Small intestine (tissue), 7 donors: ENCODE data around the gene CNIH4. TPM values are rescaled to one million over a fixed set of nuclear protein-coding genes. Genes with fewer than 3 reads are reported as not detected.

Source experiments
- DNase-seq, 2 donors: peaks; one replicate each; pipeline versions ENCODE4 v3.0.0 to v3.0.0-alpha.2; 2013
- FAIRE-seq: peaks from 2 replicates; lab custom pipeline; 2012; peaks lifted over from hg19 to GRCh38; lab: Jason Lieb, UNC
- H3K27ac ChIP-seq, 3 donors: one replicate each; pipeline ENCODE4 v1.5.1; 2013; ENCODE audit warnings: low read length in 2 of 3, mild to moderate bottlenecking in 2 of 3, control low read depth in 1 of 3, inconsistent platforms in 1 of 3, low read depth in 1 of 3, moderate library complexity in 1 of 3
- H3K27me3 ChIP-seq, 3 donors: one replicate each; pipeline ENCODE4 v1.6.1; 2013; ENCODE audit warnings: low read length in 3 of 3, inconsistent platforms in 1 of 3; ENCODE audit not compliant: control insufficient read depth in 3 of 3, insufficient read depth in 3 of 3
- H3K36me3 ChIP-seq, 3 donors: one replicate each; pipeline ENCODE4 v1.6.1; 2013; ENCODE audit warnings: low read length in 3 of 3, inconsistent platforms in 1 of 3, low read depth in 1 of 3, mild to moderate bottlenecking in 1 of 3, moderate library complexity in 1 of 3; ENCODE audit not compliant: control insufficient read depth in 3 of 3, insufficient read depth in 2 of 3
- H3K4me1 ChIP-seq, 3 donors: one replicate each; pipeline ENCODE4 v1.6.1; 2013; ENCODE audit warnings: low read length in 2 of 3, inconsistent platforms in 1 of 3, low read depth in 1 of 3, mild to moderate bottlenecking in 1 of 3, moderate library complexity in 1 of 3; ENCODE audit not compliant: control insufficient read depth in 3 of 3, insufficient read depth in 2 of 3
- H3K4me3 ChIP-seq, 3 donors: one replicate each; pipeline ENCODE4 v1.5.1; 2013; ENCODE audit warnings: low read length in 3 of 3, control low read depth in 1 of 3, inconsistent platforms in 1 of 3, low read depth in 1 of 3, mild to moderate bottlenecking in 1 of 3, moderate library complexity in 1 of 3
- H3K9me3 ChIP-seq, 2 donors: one replicate each; pipeline ENCODE4 v1.6.1; 2013; ENCODE audit warnings: low read depth in 1 of 2, low read length in 1 of 2; ENCODE audit not compliant: control insufficient read depth in 2 of 2, insufficient read depth in 1 of 2
- WGBS, 3 donors: extraction: QIAGEN DNeasy Blood & Tissue Kit; methylation state at CpG; one replicate each; pipeline ENCODE4 v1.1.7; 2013; 5-methylcytosine and 5-hydroxymethylcytosine counted together
- polyA plus RNA-seq, 4 donors: library from polyadenylated mRNA; stranded (reverse) in 3 of 4; unstranded in 1 of 4; fragments of 200-250 nt in 3 of 4; fragments of 120-200 nt in 1 of 4; gene quantifications; one replicate each; pipeline versions ENCODE4 v1.2.1 to v1.2.3, GENCODE V29; 2013
- donor health status: healthy with polysubstance abuse.
- donor health status: control.
- donor health status: control.
- donor health status: Bipolar disorder and iron deficiency.
- donor health status: healthy.

Gene CNIH4
- polyA plus RNA-seq, 4 donors = 43.2 to 91.6 (median 60.8) TPM

GRCh38 chr1:224328644-224329043, 28.0 kb upstream of the CNIH4 start:
- 43 to 68% (median 51%) methylated on average over 6 of the region's 6 CpGs for WGBS, 3 donors
- peaks cover 3 to 6% (median 4%) of the 10 kb centered on the region in 3 donors for H3K4me1 ChIP-seq
- no peaks in the 10 kb centered on the region for H3K27me3 ChIP-seq
- H3K36me3 ChIP-seq = peaks cover 0 to 18% (median 3%) of the 10 kb centered on the region in 3 donors
- H3K4me3 ChIP-seq = peak overlapping the region in 2 of 3 donors; percentile 71 to 90
- peak overlapping the region in 1 of 3 donors; percentile 94 for H3K27ac ChIP-seq
- no peaks in the 10 kb centered on the region for H3K9me3 ChIP-seq
- FAIRE-seq (no peak), DNase-seq (peak in 1 of 2 donors; percentile 5)

- Histone ChIP-seq H3K4me1 (peaks cover 3 to 6% (median 4%) of the 10 kb centered on the region in 3 donors), H3K9me3 (no peaks in the 10 kb centered on the region), H3K27ac (peak overlapping the region; percentile 72 to 97 (median 94)), H3K36me3 (peaks cover 0 to 17% (median 1%) of the 10 kb centered on the region in 3 donors), H3K4me3 (peak overlapping the region; percentile 71 to 90 (median 90)), H3K27me3 (no peaks in the 10 kb centered on the region)
- 0 to 1% (median 1%) methylated on average over 7 of the region's 7 CpGs for WGBS, 3 donors
- no peak for DNase-seq
- FAIRE-seq = no peak
Measured at GRCh38 chr1:224329484-224329841, 27.2 kb upstream of the CNIH4 start.

- H3K4me3 ChIP-seq = peak within 1 kb of the TSS; percentile 71 to 90 (median 90)
- 0% methylated on average over 52 of the region's 52 CpGs for WGBS, 3 donors
- peaks cover 0 to 13% (median 1%) of the 10 kb centered on the region in 3 donors for H3K36me3 ChIP-seq
- H3K27ac ChIP-seq = peak within 1 kb of the TSS; percentile 72 to 97 (median 94)
- no peaks in the 10 kb centered on the region for H3K27me3 ChIP-seq
- FAIRE-seq (no peak), DNase-seq (peak; percentile 92 to 95)
- H3K9me3 ChIP-seq = no peaks in the 10 kb centered on the region
- peaks cover 3 to 4% (median 4%) of the 10 kb centered on the region in 3 donors for H3K4me1 ChIP-seq
Measured at GRCh38 chr1:224329842-224330753, 26.6 kb upstream of the CNIH4 start, which contains the start of gene NVL. TSS of gene NVL (minus strand) at chr1:224330172. CDS start at chr1:224330127, 45 bp downstream.

GRCh38 chr1:224331326-224331725, 25.4 kb upstream of the CNIH4 start:
- FAIRE-seq = no peak
- 98 to 100% (median 100%) methylated on average over 2 of the region's 2 CpGs for WGBS, 3 donors
- H3K4me3 ChIP-seq = peak overlapping the region in 1 of 3 donors; percentile 90

GRCh38 chr1:224331824-224332223, 24.9 kb upstream of the CNIH4 start:
- Histone ChIP-seq H3K4me1 (peaks cover 3 to 4% (median 4%) of the 10 kb centered on the region in 3 donors), H3K36me3 (peaks cover 0 to 5% (median 1%) of the 10 kb centered on the region in 3 donors), H3K27me3 (no peaks in the 10 kb centered on the region), H3K9me3 (no peaks in the 10 kb centered on the region), H3K27ac (no peak overlapping the region), H3K4me3 (no peak overlapping the region)
- DNase-seq (no peak), FAIRE-seq (no peak)
- 96 to 98% (median 98%) methylated on average over 2 of the region's 2 CpGs for WGBS, 3 donors

More at GRCh38 chr1:224331326-224331725, 25.4 kb upstream of the CNIH4 start:
- H3K27me3 ChIP-seq = no peaks in the 10 kb centered on the region
- peaks cover 0 to 6% (median 1%) of the 10 kb centered on the region in 3 donors for H3K36me3 ChIP-seq
- H3K9me3 ChIP-seq = no peaks in the 10 kb centered on the region
- DNase-seq = no peak
- peaks cover 3 to 4% (median 4%) of the 10 kb centered on the region in 3 donors for H3K4me1 ChIP-seq
- peak overlapping the region in 1 of 3 donors; percentile 94 for H3K27ac ChIP-seq

- no peaks in the 10 kb centered on the region for H3K27me3 ChIP-seq
Measured at GRCh38 chr1:224333309-224333926, 23.3 kb upstream of the CNIH4 start.

GRCh38 chr1:224333939-224334786, 22.5 kb upstream of the CNIH4 start:
- no peak for DNase-seq
- no peak for FAIRE-seq
- WGBS, 3 donors = 54 to 59% (median 57%) methylated on average over 5 of the region's 5 CpGs
- Histone ChIP-seq H3K4me3 (no peak overlapping the region), H3K9me3 (no peaks in the 10 kb centered on the region), H3K4me1 (peaks cover 0 to 5% (median 0%) of the 10 kb centered on the region in 3 donors), H3K36me3 (no peaks in the 10 kb centered on the region), H3K27ac (no peak overlapping the region), H3K27me3 (no peaks in the 10 kb centered on the region)

More at GRCh38 chr1:224333309-224333926, 23.3 kb upstream of the CNIH4 start:
- no peaks in the 10 kb centered on the region for H3K36me3 ChIP-seq
- FAIRE-seq = no peak
- no peak overlapping the region for H3K27ac ChIP-seq
- no peaks in the 10 kb centered on the region for H3K9me3 ChIP-seq
- no peak overlapping the region for H3K4me3 ChIP-seq
- H3K4me1 ChIP-seq = peaks cover 0 to 4% (median 4%) of the 10 kb centered on the region in 3 donors
- 2 to 14% (median 6%) methylated on average over 3 of the region's 3 CpGs for WGBS, 3 donors
- DNase-seq = peak; percentile 80 to 83
